Measurements from ENCODE around the gene NPY5R.

NPY5R gene

GRCh38 chr4:163343604-163344146 lies at the start of gene NPY5R:
Gene NPY5R (plus strand): TSS chr4:163343892. CDS start chr4:163350274, 6,382 bp downstream.
- peak; percentile 50 for DNase-seq (ENCODE audit: low spot score)

GRCh38 chr4:163295138-163295537 lies 48.6 kb upstream of the NPY5R start:
- DNase-seq (ENCODE audit: low spot score): no peak

- no peak for DNase-seq (ENCODE audit: low spot score)
Measured at GRCh38 chr4:163300445-163300844, 43.2 kb upstream of the NPY5R start.

GRCh38 chr4:163303069-163303468 lies 40.6 kb upstream of the NPY5R start:
- no peak for DNase-seq (ENCODE audit: low spot score)

- no peak for DNase-seq (ENCODE audit: low spot score)
Measured at GRCh38 chr4:163309466-163309865, 34.2 kb upstream of the NPY5R start.

- DNase-seq (ENCODE audit: low spot score): peak; percentile 41
Measured at GRCh38 chr4:163317110-163317509, 26.6 kb upstream of the NPY5R start.

- DNase-seq (ENCODE audit: low spot score): no peak
Measured at GRCh38 chr4:163330916-163331628, 12.6 kb upstream of the NPY5R start.

- peak; percentile 68 for DNase-seq (ENCODE audit: low spot score)
Measured at GRCh38 chr4:163331629-163332376, 11.9 kb upstream of the NPY5R start.

GRCh38 chr4:163332526-163333406 lies 10.9 kb upstream of the NPY5R start, which contains the start of gene NPY1R:
Gene NPY1R (minus strand): TSS chr4:163332596. CDS start chr4:163326554, 6,042 bp downstream.
- peak; percentile 82 for DNase-seq (ENCODE audit: low spot score)

GRCh38 chr4:163335384-163335783 lies 8.3 kb upstream of the NPY5R start:
- no peak for DNase-seq (ENCODE audit: low spot score)

- peak; percentile 54 for DNase-seq (ENCODE audit: low spot score)
Measured at GRCh38 chr4:163344147-163345125, 744 bp downstream of the NPY5R start.

- DNase-seq (ENCODE audit: low spot score): no peak
Measured at GRCh38 chr4:163350672-163351071, 7.0 kb downstream of the NPY5R start.

- no peak for DNase-seq (ENCODE audit: low spot score)
Measured at GRCh38 chr4:163353054-163353453, 9.4 kb downstream of the NPY5R start.

- DNase-seq (ENCODE audit: low spot score): no peak
Measured at GRCh38 chr4:163356104-163356503, 12.4 kb downstream of the NPY5R start.

GRCh38 chr4:163367651-163368050 lies 24.0 kb downstream of the NPY5R start:
- DNase-seq (ENCODE audit: low spot score): no peak

- DNase-seq (ENCODE audit: low spot score): no peak
Measured at GRCh38 chr4:163372029-163372428, 28.3 kb downstream of the NPY5R start.

- no peak for DNase-seq (ENCODE audit: low spot score)
Measured at GRCh38 chr4:163378661-163379060, 35.0 kb downstream of the NPY5R start.

- DNase-seq (ENCODE audit: low spot score): no peak
Measured at GRCh38 chr4:163380703-163381102, 37.0 kb downstream of the NPY5R start.

GRCh38 chr4:163382178-163382869 lies 38.6 kb downstream of the NPY5R start:
- no peak for DNase-seq (ENCODE audit: low spot score)

- DNase-seq (ENCODE audit: low spot score): no peak
Measured at GRCh38 chr4:163384434-163384833, 40.7 kb downstream of the NPY5R start.
